Activated T-cell treated with anti-CD3 and anti-CD28 coated beads, Interleukin-2, amount 50 U/mL, for 24 hours (primary cell): ENCODE data around the gene GPX5.
A peak's percentile ranks its signal among the peaks of the same experiment; 100 is the strongest.
"Not testable (repeated sequence)": the region's sequence is repeated elsewhere in the genome, so short reads cannot be mapped to it uniquely, and the experiment has no call there.

Source experiments
- DNase-seq: peaks from one replicate; pipeline ENCODE4 v3.0.0-alpha.2; 2020
- H3K27ac Mint-ChIP-seq: 2 replicates; pipeline ENCODE4 v1.8.0; 2020; ENCODE audit warnings: mild to moderate bottlenecking, mixed read lengths
- H3K27me3 Mint-ChIP-seq: 2 replicates; pipeline ENCODE4 v1.8.0; 2020; ENCODE audit warnings: mixed read lengths
- H3K36me3 Mint-ChIP-seq: 2 replicates; pipeline ENCODE4 v1.8.0; 2020; ENCODE audit warnings: low read depth, mixed read lengths
- H3K4me1 Mint-ChIP-seq: 2 replicates; pipeline ENCODE4 v1.8.0; 2020; ENCODE audit warnings: low read depth, mixed read lengths
- H3K4me3 Mint-ChIP-seq: 2 replicates; pipeline ENCODE4 v1.8.0; 2020; ENCODE audit warnings: mild to moderate bottlenecking, moderate library complexity, mixed read lengths
- H3K9me3 Mint-ChIP-seq: 2 replicates; pipeline ENCODE4 v1.8.0; 2020; ENCODE audit warnings: mixed read lengths

GPX5 gene

GRCh38 chr6:28534875-28535274, 9.2 kb downstream of the GPX5 start:
- no peak for DNase-seq
- peaks cover 68% of the 10 kb centered on the region for H3K27me3 Mint-ChIP-seq
- peaks cover 17% of the 10 kb centered on the region for H3K4me1 Mint-ChIP-seq
- no peaks in the 10 kb centered on the region for H3K36me3 Mint-ChIP-seq
- H3K4me3 Mint-ChIP-seq: no peak overlapping the region
- no peaks in the 10 kb centered on the region for H3K9me3 Mint-ChIP-seq
- H3K27ac Mint-ChIP-seq: no peak overlapping the region

- Mint-ChIP-seq H3K27me3 (peaks cover 73% of the 10 kb centered on the region), H3K4me3 (peak overlapping the region; percentile 69), H3K4me1 (peaks cover 20% of the 10 kb centered on the region), H3K36me3 (no peaks in the 10 kb centered on the region), H3K9me3 (peaks cover 3% of the 10 kb centered on the region), H3K27ac (no peak overlapping the region)
- no peak for DNase-seq
Measured at GRCh38 chr6:28537065-28537464, 11.4 kb downstream of the GPX5 start.

DNA sequence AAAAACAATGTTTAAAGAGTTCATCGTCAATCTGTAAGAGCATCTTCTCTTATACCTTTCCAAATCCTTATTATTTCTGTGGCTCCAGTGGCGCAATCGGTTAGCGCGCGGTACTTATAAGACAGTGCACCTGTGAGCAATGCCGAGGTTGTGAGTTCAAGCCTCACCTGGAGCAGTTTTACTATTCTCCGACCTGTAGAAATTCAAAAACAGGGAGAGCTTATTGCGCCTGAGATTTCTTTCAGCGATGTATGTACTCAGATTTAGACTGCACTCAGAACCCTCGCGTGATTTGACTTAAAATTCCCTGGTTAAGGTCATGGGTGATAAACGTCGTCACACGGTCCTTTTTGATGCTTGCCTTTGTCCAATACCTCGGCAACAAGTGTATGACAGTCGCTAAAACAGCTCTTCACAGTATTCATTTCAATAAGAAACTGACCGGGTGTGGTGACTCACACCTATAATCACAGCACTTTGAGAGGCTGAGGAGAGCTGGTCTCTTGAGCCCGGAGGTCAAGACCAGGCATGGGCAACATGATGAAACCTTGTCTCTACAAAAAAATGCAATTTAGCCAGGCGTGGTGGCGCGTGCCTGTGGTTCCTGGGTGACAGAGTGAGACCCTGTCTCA, 11.9 kb downstream of the GPX5 start:
- peak overlapping the region; percentile 69 for H3K4me3 Mint-ChIP-seq

GRCh38 chr6:28541996-28542395, 16.3 kb downstream of the GPX5 start:
- H3K27me3 Mint-ChIP-seq: peaks cover 80% of the 10 kb centered on the region
- H3K27ac Mint-ChIP-seq: peak overlapping the region; percentile 87
- H3K9me3 Mint-ChIP-seq: peaks cover 8% of the 10 kb centered on the region
- no peak for DNase-seq
- H3K4me1 Mint-ChIP-seq: peaks cover 39% of the 10 kb centered on the region
- no peaks in the 10 kb centered on the region for H3K36me3 Mint-ChIP-seq
- peak overlapping the region; percentile 69 for H3K4me3 Mint-ChIP-seq

More for the DNA sequence above, 11.9 kb downstream of the GPX5 start:
- Mint-ChIP-seq H3K4me1 (peaks cover 26% of the 10 kb centered on the region), H3K27me3 (peaks cover 73% of the 10 kb centered on the region), H3K9me3 (peaks cover 8% of the 10 kb centered on the region), H3K27ac (peak overlapping the region; percentile 77), H3K36me3 (no peaks in the 10 kb centered on the region)
- DNase-seq: peak; percentile 38

DNA sequence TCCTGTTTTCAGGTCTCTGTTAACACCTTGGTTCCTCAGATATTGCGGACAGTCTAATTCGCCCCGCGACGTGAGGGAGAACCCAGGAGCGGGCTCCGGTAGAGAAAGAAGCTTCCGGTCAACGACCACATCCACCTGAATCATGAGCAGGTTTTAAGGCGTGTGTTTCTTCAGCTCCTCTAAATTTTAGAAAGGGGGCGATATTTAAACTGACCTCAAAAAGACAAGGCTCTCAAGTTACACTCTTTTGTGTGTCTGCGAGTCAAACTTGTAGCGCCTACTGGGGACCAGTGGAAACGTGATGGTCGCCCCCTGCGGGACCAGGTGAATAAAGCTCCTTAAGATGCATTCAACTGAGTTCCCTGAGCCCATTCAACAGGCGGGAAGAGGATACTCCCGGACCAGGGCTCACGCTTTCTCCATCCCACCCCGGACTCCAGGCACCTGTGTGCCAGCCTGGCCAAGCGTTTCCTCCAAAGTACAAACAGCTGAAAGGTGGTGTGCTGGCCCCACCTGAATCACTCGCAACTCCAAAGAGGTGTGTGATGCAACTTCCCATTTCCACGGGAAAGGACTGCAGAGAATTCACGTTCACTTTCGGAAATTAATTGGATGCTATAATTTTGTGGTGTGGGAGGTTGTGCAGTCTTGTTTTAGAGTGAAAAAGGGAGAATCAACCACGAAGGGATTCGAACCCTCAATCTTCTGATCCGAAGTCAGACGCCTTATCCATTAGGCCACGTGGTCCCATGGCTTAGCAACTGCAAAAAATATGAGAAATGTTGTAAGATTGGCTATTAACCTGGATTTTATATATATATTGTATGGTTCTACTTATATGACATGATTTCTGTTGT, 17.0 kb downstream of the GPX5 start:
- Mint-ChIP-seq H3K36me3 (no peaks in the 10 kb centered on the region), H3K4me3 (peak overlapping the region; percentile 69), H3K9me3 (peaks cover 8% of the 10 kb centered on the region), H3K27me3 (peaks cover 79% of the 10 kb centered on the region), H3K27ac (peak overlapping the region; percentile 87), H3K4me1 (peaks cover 34% of the 10 kb centered on the region)
- peak; percentile 69 for DNase-seq

DNA sequence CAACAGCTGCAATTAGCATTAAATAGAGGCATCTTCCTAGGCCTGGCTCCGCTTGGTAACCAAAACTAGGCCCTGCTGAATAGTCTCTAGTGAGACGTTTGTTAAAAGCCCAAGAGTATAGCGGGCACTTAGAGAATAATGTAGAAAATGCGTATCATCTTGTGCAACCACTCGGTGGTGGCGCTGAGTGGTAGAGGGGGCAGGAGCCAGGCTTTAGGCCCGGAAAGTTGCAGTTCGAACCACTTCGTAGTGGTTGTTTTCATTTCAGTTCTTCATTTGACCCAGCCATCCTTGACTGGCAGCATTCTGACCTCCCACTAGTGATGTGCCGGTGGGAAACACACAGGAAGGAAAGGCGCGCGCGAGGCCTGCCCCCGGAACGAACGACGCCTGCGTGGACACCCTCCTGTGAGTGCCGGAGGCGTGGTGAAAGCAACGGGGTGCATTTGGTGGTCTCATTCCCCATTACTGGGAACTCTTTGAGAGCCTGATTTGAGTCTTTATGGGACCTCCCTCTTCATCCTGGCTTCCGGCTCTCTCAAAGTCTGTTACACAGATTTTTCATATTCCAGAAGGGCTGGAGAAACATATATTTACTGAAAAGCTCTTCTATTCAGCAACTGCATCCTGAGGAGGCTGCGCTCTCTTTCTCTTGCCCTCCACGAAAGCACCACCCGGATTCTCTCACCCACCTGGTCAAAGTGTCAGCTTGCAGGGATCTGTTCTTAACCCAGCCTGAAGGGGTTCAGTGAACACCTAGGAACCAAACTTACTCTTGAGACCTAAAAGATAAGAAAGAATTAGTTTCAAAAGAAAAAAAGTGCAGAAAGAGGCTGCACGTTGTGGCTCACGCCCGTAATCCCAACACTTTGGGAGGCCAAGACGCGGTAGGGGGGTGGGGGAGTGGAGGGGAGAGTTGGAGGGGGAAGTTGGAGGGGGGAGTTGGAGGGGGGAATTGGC, 18.2 kb downstream of the GPX5 start:
- peaks cover 8% of the 10 kb centered on the region for H3K9me3 Mint-ChIP-seq
- H3K4me3 Mint-ChIP-seq: peak overlapping the region; percentile 69
- H3K4me1 Mint-ChIP-seq: peaks cover 28% of the 10 kb centered on the region
- peaks cover 78% of the 10 kb centered on the region for H3K27me3 Mint-ChIP-seq
- H3K36me3 Mint-ChIP-seq: no peaks in the 10 kb centered on the region
- peak overlapping the region; percentile 50 for H3K27ac Mint-ChIP-seq
- peak; percentile 55 for DNase-seq

DNA sequence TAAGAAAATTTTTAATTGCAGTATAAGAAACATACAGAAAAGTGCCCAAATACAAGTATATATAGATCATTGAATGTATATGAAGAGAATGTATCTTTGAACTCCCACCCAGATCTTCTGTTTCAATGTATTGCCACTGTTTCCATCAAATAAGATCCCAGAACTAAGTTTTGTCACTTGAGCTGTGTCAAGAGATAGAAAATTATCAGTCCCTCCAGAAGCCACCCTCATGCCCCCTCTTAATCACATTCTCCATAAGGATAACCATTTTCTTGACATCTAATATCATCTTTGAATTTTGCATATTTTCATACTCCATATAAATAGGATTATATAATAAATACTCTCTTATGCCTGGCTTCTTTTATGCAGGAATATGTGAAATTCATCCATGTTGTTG, 20.3 kb downstream of the GPX5 start:
- no peaks in the 10 kb centered on the region for H3K36me3 Mint-ChIP-seq
- DNase-seq: no peak
- H3K27ac Mint-ChIP-seq: no peak overlapping the region
- H3K9me3 Mint-ChIP-seq: peaks cover 8% of the 10 kb centered on the region
- peaks cover 28% of the 10 kb centered on the region for H3K4me1 Mint-ChIP-seq
- no peak overlapping the region for H3K4me3 Mint-ChIP-seq
- peaks cover 82% of the 10 kb centered on the region for H3K27me3 Mint-ChIP-seq

DNA sequence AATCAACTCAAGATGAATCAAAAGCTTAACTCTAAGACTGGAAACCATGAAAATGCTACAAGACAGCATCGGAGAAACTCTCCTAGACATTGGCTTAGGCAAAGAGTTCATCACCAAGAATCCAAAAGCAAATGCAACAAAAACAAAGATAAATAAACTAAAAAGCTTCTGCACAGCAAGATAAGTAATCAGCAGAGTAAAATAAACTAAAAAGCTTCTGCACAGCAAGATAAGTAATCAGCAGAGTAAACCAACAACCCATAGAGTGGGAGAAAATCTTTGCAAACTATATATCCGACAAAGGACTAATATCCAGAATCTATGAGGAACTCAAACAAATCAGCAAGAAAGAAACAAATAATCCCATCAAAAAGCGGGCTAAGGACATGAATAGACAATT, 21.3 kb downstream of the GPX5 start:
- peaks cover 25% of the 10 kb centered on the region for H3K4me1 Mint-ChIP-seq
- not testable (repeated sequence) for H3K4me3 Mint-ChIP-seq, H3K27ac Mint-ChIP-seq, H3K36me3 Mint-ChIP-seq, H3K9me3 Mint-ChIP-seq, DNase-seq
- H3K27me3 Mint-ChIP-seq: peaks cover 83% of the 10 kb centered on the region

- DNase-seq: no peak
- H3K27ac Mint-ChIP-seq: no peak overlapping the region
- no peaks in the 10 kb centered on the region for H3K36me3 Mint-ChIP-seq
- H3K4me1 Mint-ChIP-seq: peaks cover 6% of the 10 kb centered on the region
- H3K4me3 Mint-ChIP-seq: no peak overlapping the region
- H3K9me3 Mint-ChIP-seq: no peaks in the 10 kb centered on the region
- H3K27me3 Mint-ChIP-seq: peaks cover 87% of the 10 kb centered on the region
Measured at GRCh38 chr6:28551891-28552666, 26.4 kb downstream of the GPX5 start.

GRCh38 chr6:28553384-28553985, 27.8 kb downstream of the GPX5 start:
- Mint-ChIP-seq H3K27ac (no peak overlapping the region), H3K36me3 (no peaks in the 10 kb centered on the region), H3K4me1 (peaks cover 6% of the 10 kb centered on the region), H3K4me3 (no peak overlapping the region), H3K9me3 (no peaks in the 10 kb centered on the region), H3K27me3 (peaks cover 81% of the 10 kb centered on the region)
- no peak for DNase-seq

- no peak for DNase-seq
- Mint-ChIP-seq H3K4me3 (no peak overlapping the region), H3K9me3 (no peaks in the 10 kb centered on the region), H3K4me1 (peaks cover 6% of the 10 kb centered on the region), H3K27ac (no peak overlapping the region), H3K36me3 (no peaks in the 10 kb centered on the region), H3K27me3 (peaks cover 80% of the 10 kb centered on the region)
Measured at GRCh38 chr6:28553986-28554881, 28.6 kb downstream of the GPX5 start.

- no peaks in the 10 kb centered on the region for H3K36me3 Mint-ChIP-seq
- peaks cover 6% of the 10 kb centered on the region for H3K4me1 Mint-ChIP-seq
- no peak for DNase-seq
- H3K9me3 Mint-ChIP-seq: no peaks in the 10 kb centered on the region
- peaks cover 75% of the 10 kb centered on the region for H3K27me3 Mint-ChIP-seq
- H3K4me3 Mint-ChIP-seq: no peak overlapping the region
- H3K27ac Mint-ChIP-seq: no peak overlapping the region
Measured at GRCh38 chr6:28555136-28555535, 29.5 kb downstream of the GPX5 start.

GRCh38 chr6:28558629-28559028, 32.9 kb downstream of the GPX5 start:
- peaks cover 57% of the 10 kb centered on the region for H3K27me3 Mint-ChIP-seq
- no peaks in the 10 kb centered on the region for H3K9me3 Mint-ChIP-seq
- peaks cover 6% of the 10 kb centered on the region for H3K4me1 Mint-ChIP-seq
- no peaks in the 10 kb centered on the region for H3K36me3 Mint-ChIP-seq
- no peak for DNase-seq
- H3K4me3 Mint-ChIP-seq: no peak overlapping the region
- no peak overlapping the region for H3K27ac Mint-ChIP-seq
